Endothelial cell (in vitro differentiated cells): ENCODE results near the gene NAA50. TPM values are rescaled to one million over a fixed set of nuclear protein-coding genes. Genes with fewer than 3 reads are reported as not detected.

ENCODE experiments used
- DNase-seq: peaks from one replicate; pipeline ENCODE4 v3.0.0; 2021; ENCODE audit warnings: low spot score
- H3K27ac Mint-ChIP-seq: one replicate; pipeline ENCODE4 v1.8.0; 2021; ENCODE audit warnings: mixed read lengths, inconsistent platforms; ENCODE audit not compliant: unreplicated experiment
- H3K27me3 Mint-ChIP-seq: one replicate; pipeline ENCODE4 v1.8.0; 2021; ENCODE audit warnings: mild to moderate bottlenecking, moderate library complexity, mixed read lengths, inconsistent platforms; ENCODE audit not compliant: unreplicated experiment
- H3K36me3 Mint-ChIP-seq: one replicate; pipeline ENCODE4 v1.8.0; 2021; ENCODE audit warnings: mild to moderate bottlenecking, low read depth, mixed read lengths, inconsistent platforms; ENCODE audit not compliant: unreplicated experiment
- H3K4me1 Mint-ChIP-seq: one replicate; pipeline ENCODE4 v1.8.0; 2021; ENCODE audit warnings: mild to moderate bottlenecking, mixed read lengths, inconsistent platforms; ENCODE audit not compliant: unreplicated experiment
- H3K4me3 Mint-ChIP-seq: one replicate; pipeline ENCODE4 v1.8.0; 2021; ENCODE audit warnings: mild to moderate bottlenecking, mixed read lengths, inconsistent platforms; ENCODE audit not compliant: unreplicated experiment
- H3K9me3 Mint-ChIP-seq: one replicate; pipeline ENCODE4 v1.8.0; 2021; ENCODE audit warnings: mixed read lengths, inconsistent platforms; ENCODE audit not compliant: unreplicated experiment
- CTCF ChIP-seq: fragments of 200-600 bp; sonication (generic); IDR thresholded peaks from one replicate; pipeline ENCODE4 v1.5.0; 2021; ENCODE audit warnings: antibody characterized with exemption; ENCODE audit not compliant: unreplicated experiment
- total RNA-seq: library from RNA; stranded (reverse); fragmentation: NEBNext Ultra II Directional; extraction: Animal tissue kit (Norgen Biotek cat#: 25700); gene quantifications from one replicate; pipeline ENCODE4 v1.2.1, GENCODE V29; 2021; ENCODE audit not compliant: unreplicated experiment

NAA50 gene
- total RNA-seq, 1 donor from 2014 or later, result 76.7 TPM

DNA sequence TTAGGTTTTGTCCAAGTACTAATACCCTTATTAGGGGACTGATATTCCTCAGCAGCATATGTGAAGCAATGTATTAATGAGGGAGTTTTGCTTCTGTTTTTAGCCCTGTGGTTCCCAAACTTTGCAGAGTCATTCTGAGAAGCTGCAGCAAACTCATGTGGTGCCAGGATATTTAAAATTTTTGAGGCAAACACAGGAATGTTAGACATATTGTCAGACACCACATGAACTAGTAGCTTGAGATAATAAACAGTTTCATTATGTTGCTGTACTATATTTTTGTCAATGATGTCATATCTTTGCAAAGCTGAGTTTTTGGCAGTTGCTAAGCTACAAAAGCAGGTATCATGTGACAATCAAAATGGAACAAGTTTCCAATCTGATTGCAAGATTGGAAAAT lies 37.4 kb upstream of the NAA50 start:
- no peaks in the 10 kb centered on the region for H3K36me3 Mint-ChIP-seq
- no peak for DNase-seq
- no peak overlapping the region for H3K4me3 Mint-ChIP-seq
- H3K27me3 Mint-ChIP-seq, result peaks cover 3% of the 10 kb centered on the region
- no peaks in the 10 kb centered on the region for H3K9me3 Mint-ChIP-seq
- peaks cover 19% of the 10 kb centered on the region for H3K4me1 Mint-ChIP-seq
- peak overlapping the region; percentile 99 for H3K27ac Mint-ChIP-seq
- TF ChIP-seq CTCF, result no peak

DNA sequence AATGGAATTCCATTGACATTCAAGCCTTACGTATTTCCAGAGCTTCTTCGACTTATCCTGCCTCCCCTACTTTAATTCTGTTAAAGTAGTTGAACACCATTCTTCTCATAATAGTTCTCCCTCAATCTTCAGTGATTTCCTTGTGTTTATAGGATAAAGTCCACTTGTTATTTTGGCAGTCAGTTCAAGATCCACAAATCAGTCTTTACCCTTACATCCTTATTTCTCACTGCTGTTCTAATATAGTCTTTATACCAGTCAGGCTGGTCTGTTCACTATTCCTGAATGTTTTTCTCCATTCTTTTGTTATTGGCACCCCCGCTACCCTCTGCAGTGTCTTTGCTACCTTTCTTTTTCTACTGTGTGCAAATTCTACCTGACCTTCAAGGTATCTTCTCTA lies 30.5 kb upstream of the NAA50 start:
- H3K27ac Mint-ChIP-seq, result no peak overlapping the region
- H3K4me1 Mint-ChIP-seq, result peaks cover 17% of the 10 kb centered on the region
- H3K4me3 Mint-ChIP-seq, result no peak overlapping the region
- H3K36me3 Mint-ChIP-seq, result no peaks in the 10 kb centered on the region
- no peaks in the 10 kb centered on the region for H3K9me3 Mint-ChIP-seq
- TF ChIP-seq CTCF, result no peak
- H3K27me3 Mint-ChIP-seq, result no peaks in the 10 kb centered on the region
- no peak for DNase-seq

- no peaks in the 10 kb centered on the region for H3K27me3 Mint-ChIP-seq
- no peaks in the 10 kb centered on the region for H3K9me3 Mint-ChIP-seq
- peaks cover 17% of the 10 kb centered on the region for H3K4me1 Mint-ChIP-seq
- no peak overlapping the region for H3K4me3 Mint-ChIP-seq
- H3K27ac Mint-ChIP-seq, result no peak overlapping the region
- DNase-seq, result no peak
- no peaks in the 10 kb centered on the region for H3K36me3 Mint-ChIP-seq
- TF ChIP-seq CTCF, result no peak
Measured at GRCh38 chr3:113775516-113775915, 29.5 kb upstream of the NAA50 start.

DNA sequence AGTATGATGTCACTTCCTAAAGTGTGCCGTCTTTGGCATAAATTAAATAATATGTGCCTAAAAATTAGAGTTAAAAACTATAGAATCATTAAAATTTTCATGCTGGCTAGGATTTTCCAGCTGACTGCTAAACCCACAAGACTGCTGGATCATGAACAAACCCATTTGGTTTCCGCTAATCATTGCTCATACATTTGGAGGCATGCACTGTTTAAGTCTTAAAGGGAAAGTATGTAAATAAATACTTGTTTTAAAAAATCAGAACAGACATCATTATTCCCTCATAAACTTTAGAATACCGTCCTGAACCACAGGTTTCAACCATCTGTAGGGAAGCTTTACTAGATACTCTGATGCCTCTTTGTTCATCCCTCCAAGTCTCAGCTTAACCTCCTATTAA lies 27.3 kb upstream of the NAA50 start:
- TF ChIP-seq CTCF, result no peak
- Mint-ChIP-seq H3K9me3 (no peaks in the 10 kb centered on the region), H3K27me3 (no peaks in the 10 kb centered on the region), H3K4me3 (no peak overlapping the region), H3K36me3 (no peaks in the 10 kb centered on the region), H3K27ac (no peak overlapping the region), H3K4me1 (peaks cover 17% of the 10 kb centered on the region)
- DNase-seq, result no peak

- TF ChIP-seq CTCF, result no peak
Measured at GRCh38 chr3:113771993-113772392, 25.9 kb upstream of the NAA50 start.

More at GRCh38 chr3:113771993-113772392, 25.9 kb upstream of the NAA50 start:
- Mint-ChIP-seq H3K4me1 (peaks cover 17% of the 10 kb centered on the region), H3K9me3 (no peaks in the 10 kb centered on the region), H3K4me3 (no peak overlapping the region), H3K27ac (no peak overlapping the region), H3K27me3 (no peaks in the 10 kb centered on the region), H3K36me3 (no peaks in the 10 kb centered on the region)
- no peak for DNase-seq
